ENCODE results near the gene METTL24.

Gene METTL24

DNA sequence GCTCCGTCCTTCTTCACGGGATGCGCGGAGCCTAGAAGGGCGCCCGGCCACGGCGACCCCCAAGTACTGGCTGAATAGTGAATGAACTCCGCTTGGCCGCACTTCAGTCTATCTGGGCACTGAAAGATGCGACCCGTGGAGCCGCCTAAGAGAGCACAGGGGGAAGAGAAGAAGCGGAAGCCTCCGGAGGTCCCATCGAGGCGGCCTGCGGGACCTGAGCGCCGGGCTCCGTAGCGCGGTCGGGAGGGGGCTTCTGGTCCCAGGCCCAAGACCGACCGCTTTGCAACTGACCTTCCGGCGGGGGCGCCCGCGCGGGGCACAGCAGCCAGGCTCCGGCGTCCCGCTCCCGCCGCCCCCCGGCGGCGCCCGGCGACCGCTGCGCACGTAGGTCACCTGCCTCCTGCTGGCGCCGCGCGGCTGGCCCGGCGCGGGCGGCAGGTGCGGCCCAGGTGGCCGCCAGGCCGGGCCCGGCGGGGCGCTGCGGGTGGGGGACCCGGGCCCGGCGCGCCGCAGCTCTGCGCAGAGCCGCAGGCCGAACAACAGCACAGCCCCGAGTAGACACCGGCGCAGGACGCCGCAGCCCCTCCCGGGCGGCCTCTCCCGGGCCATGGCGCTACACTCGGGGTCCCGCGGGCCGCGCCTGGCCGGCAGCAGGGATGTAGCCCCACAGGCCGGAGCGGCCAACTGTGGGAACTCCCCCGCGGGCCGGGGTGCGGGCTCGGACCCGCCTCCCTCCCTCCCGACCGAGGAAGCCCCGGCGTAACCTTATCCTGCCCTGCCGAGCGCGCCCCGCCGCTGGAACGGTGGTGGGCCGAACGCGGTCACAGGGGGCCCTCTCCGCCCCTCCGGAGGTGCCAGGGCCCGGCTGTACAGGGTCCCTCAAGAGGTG, at the start of gene METTL24:
TSS of gene METTL24 (minus strand) at position 686 of the 889 bp plus-strand sequence. CDS start at position 609, 77 bp downstream.
- peaks cover 8% of the 10 kb centered on the region for H3K4me1 ChIP-seq (ENCODE audit: control insufficient read depth, insufficient read depth, low read length)

DNA sequence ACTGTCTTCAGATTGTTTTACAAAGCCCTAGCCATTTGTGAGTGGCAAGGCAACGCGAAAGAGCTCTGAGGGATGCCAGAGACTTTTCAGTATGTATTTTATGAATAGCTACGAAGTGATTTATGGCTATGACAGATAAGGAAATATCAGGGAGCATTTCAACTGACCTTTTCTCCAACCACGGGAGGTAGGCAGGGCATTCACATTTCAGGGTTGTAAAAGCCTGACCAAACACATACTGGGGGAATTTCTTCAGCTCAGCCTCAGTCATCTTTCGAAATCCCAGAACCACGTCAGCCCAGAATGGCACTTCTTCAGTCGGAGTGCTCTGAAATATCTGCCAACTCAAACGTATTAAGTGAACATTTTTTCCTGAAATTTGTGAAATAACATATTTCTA, 46.5 kb upstream of the METTL24 start:
- H3K4me1 ChIP-seq (ENCODE audit: control insufficient read depth, insufficient read depth, low read length): peaks cover 9% of the 10 kb centered on the region
- no peak overlapping the region for H3K4me3 ChIP-seq (ENCODE audit: low read length)
- H3K27me3 ChIP-seq (replicated peaks; ENCODE audit: control insufficient read depth, insufficient read depth, low read length): no peaks in the 10 kb centered on the region
- H3K9me3 ChIP-seq (ENCODE audit: control insufficient read depth, low read length): no peaks in the 10 kb centered on the region
- H3K36me3 ChIP-seq (ENCODE audit: control insufficient read depth, insufficient read depth, low read length, severe bottlenecking): no peaks in the 10 kb centered on the region
- no peak overlapping the region for H3K9ac ChIP-seq (ENCODE audit: low read length)
- DNase-seq (ENCODE audit: low read depth): no peak

More for the DNA sequence above, at the start of gene METTL24:
- Histone ChIP-seq H3K36me3 (ENCODE audit: control insufficient read depth, insufficient read depth, low read length, severe bottlenecking) (no peaks in the 10 kb centered on the region), H3K27me3 (replicated peaks; ENCODE audit: control insufficient read depth, insufficient read depth, low read length) (peaks cover 49% of the 10 kb centered on the region), H3K4me3 (ENCODE audit: low read length) (peak within 1 kb of the TSS; percentile 76), H3K9ac (ENCODE audit: low read length) (peak within 1 kb of the TSS; percentile 28), H3K9me3 (ENCODE audit: control insufficient read depth, low read length) (peaks cover 12% of the 10 kb centered on the region)
- peak; percentile 32 for DNase-seq (ENCODE audit: low read depth)

- Histone ChIP-seq H3K4me1 (ENCODE audit: control insufficient read depth, insufficient read depth, low read length) (peaks cover 10% of the 10 kb centered on the region), H3K4me3 (ENCODE audit: low read length) (no peak overlapping the region), H3K9me3 (ENCODE audit: control insufficient read depth, low read length) (no peaks in the 10 kb centered on the region)
Observed at GRCh38 chr6:110401585-110402176, 43.5 kb upstream of the METTL24 start.

DNA sequence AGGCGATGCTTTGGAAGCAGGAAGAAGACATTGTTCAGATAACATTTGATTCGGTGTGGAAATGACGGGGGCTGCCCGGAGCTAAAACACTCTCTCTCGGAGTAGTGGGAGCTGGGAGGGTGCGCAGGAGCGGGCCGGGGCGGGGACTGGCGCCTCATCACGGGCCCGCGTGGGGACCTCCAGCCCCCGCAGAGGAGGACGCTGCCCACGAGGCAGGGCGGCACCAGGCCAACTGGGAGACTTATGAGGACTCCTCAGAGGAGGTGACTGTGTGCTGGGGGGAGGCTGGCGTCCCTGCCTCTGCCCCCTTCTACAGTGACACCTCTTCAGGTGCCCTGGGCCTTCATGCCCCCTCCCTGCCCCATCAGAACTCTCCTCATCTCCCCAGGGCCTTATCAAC, 42.1 kb upstream of the METTL24 start:
- Histone ChIP-seq H3K36me3 (ENCODE audit: control insufficient read depth, insufficient read depth, low read length, severe bottlenecking) (no peaks in the 10 kb centered on the region), H3K4me1 (ENCODE audit: control insufficient read depth, insufficient read depth, low read length) (peaks cover 23% of the 10 kb centered on the region), H3K9ac (ENCODE audit: low read length) (peak overlapping the region; percentile 64), H3K9me3 (ENCODE audit: control insufficient read depth, low read length) (no peaks in the 10 kb centered on the region), H3K4me3 (ENCODE audit: low read length) (peak overlapping the region; percentile 65), H3K27me3 (replicated peaks; ENCODE audit: control insufficient read depth, insufficient read depth, low read length) (no peaks in the 10 kb centered on the region)
- no peak for DNase-seq (ENCODE audit: low read depth)

More at GRCh38 chr6:110401585-110402176, 43.5 kb upstream of the METTL24 start:
- Histone ChIP-seq H3K9ac (ENCODE audit: low read length) (no peak overlapping the region), H3K36me3 (ENCODE audit: control insufficient read depth, insufficient read depth, low read length, severe bottlenecking) (no peaks in the 10 kb centered on the region), H3K27me3 (replicated peaks; ENCODE audit: control insufficient read depth, insufficient read depth, low read length) (no peaks in the 10 kb centered on the region)
- no peak for DNase-seq (ENCODE audit: low read depth)

DNA sequence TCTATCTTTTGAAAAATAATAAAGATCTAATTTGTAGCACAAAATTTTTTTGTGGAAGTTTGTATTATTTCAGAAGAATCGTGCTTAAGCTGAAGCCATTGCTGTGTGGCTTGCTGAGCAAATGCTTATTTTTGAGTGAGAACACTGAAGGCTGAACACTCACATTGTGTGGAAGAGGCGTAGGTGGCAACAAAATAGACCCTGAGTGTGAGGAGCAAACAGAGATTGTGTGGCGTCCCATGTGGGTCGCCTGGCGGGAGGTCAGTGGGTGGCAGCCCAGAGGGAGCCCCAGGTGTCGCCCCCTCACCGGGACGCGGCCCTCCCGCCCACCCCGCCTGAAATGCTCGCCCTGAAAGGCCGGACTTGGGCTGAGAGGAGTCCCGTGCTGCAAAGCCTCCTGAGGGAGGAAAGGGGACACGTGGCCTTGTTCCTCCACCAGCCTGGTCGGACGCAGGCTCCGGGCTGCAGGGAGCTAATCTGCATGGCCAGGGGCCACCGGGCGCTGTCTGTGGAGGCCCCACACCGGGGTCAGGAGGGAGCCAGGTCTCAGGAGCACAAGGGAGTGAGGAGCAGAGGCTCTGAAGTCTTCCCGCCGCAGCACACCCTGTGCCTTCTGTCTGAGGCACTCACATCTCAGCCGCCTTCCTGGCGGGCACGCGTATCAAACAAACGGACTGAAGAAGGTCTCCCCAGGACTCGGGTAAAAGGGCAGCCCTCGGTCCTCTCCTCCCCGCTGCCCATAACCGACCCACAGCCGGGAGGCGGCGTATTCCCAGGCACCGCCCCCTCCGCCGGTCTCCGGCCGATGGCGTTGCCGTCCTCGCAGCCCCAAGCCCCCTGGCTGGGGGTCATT, 41.3 kb upstream of the METTL24 start:
- peaks cover 29% of the 10 kb centered on the region for H3K4me1 ChIP-seq (ENCODE audit: control insufficient read depth, insufficient read depth, low read length)
- DNase-seq (ENCODE audit: low read depth): no peak
- H3K9ac ChIP-seq (ENCODE audit: low read length): peak overlapping the region; percentile 64
- H3K36me3 ChIP-seq (ENCODE audit: control insufficient read depth, insufficient read depth, low read length, severe bottlenecking): no peaks in the 10 kb centered on the region
- H3K27me3 ChIP-seq (replicated peaks; ENCODE audit: control insufficient read depth, insufficient read depth, low read length): no peaks in the 10 kb centered on the region
- H3K9me3 ChIP-seq (ENCODE audit: control insufficient read depth, low read length): no peaks in the 10 kb centered on the region
- peak overlapping the region; percentile 65 for H3K4me3 ChIP-seq (ENCODE audit: low read length)

GRCh38 chr6:110398778-110399177, 40.6 kb upstream of the METTL24 start:
- no peaks in the 10 kb centered on the region for H3K9me3 ChIP-seq (ENCODE audit: control insufficient read depth, low read length)
- peaks cover 28% of the 10 kb centered on the region for H3K4me1 ChIP-seq (ENCODE audit: control insufficient read depth, insufficient read depth, low read length)
- no peak overlapping the region for H3K9ac ChIP-seq (ENCODE audit: low read length)
- no peaks in the 10 kb centered on the region for H3K27me3 ChIP-seq (replicated peaks; ENCODE audit: control insufficient read depth, insufficient read depth, low read length)
- DNase-seq (ENCODE audit: low read depth): peak; percentile 28
- H3K4me3 ChIP-seq (ENCODE audit: low read length): no peak overlapping the region
- H3K36me3 ChIP-seq (ENCODE audit: control insufficient read depth, insufficient read depth, low read length, severe bottlenecking): no peaks in the 10 kb centered on the region

DNA sequence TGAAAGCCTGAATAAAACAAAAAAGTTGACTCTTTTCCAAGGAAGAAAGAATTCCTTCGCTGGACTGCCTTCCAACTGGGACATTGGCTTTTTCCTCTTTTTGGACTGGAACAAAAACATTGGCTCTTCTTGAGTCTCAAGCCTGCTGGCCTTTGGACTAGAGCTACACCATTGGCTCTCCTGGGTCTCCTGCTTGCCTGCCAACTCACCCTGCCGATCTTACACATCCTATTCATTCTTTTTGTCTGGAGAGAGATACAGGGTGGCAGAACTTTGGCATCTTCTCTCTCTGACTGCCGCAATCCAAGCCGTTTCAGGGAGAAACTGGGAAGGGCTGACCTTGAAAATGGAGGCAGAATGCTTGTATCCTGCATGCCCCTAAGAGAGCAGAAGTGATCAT, 37.1 kb upstream of the METTL24 start:
- H3K9me3 ChIP-seq (ENCODE audit: control insufficient read depth, low read length): no peaks in the 10 kb centered on the region
- H3K9ac ChIP-seq (ENCODE audit: low read length): peak overlapping the region; percentile 18
- no peaks in the 10 kb centered on the region for H3K36me3 ChIP-seq (ENCODE audit: control insufficient read depth, insufficient read depth, low read length, severe bottlenecking)
- peaks cover 31% of the 10 kb centered on the region for H3K4me1 ChIP-seq (ENCODE audit: control insufficient read depth, insufficient read depth, low read length)
- no peak overlapping the region for H3K4me3 ChIP-seq (ENCODE audit: low read length)
- DNase-seq (ENCODE audit: low read depth): no peak
- no peaks in the 10 kb centered on the region for H3K27me3 ChIP-seq (replicated peaks; ENCODE audit: control insufficient read depth, insufficient read depth, low read length)

DNA sequence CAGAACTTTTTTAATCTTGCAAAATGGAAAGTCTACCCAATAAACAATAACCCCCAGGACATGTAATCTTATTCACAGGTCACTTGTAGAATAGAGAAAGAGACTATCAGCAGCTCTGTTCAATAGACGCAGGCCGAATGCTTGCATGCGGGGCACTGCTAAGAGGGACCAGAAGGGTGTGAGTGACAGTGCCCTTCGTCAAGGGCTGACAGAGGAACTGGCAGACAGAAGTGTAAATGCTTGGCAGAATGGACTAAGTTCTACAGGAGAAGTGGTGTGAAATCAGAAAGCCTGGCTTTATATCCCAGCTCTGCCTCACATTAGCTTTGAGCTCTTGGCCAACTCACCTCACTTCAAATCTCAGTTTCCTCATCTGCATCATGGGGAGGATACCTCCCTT, 36.3 kb upstream of the METTL24 start:
- no peak for DNase-seq (ENCODE audit: low read depth)
- H3K4me1 ChIP-seq (ENCODE audit: control insufficient read depth, insufficient read depth, low read length): peaks cover 30% of the 10 kb centered on the region
- H3K36me3 ChIP-seq (ENCODE audit: control insufficient read depth, insufficient read depth, low read length, severe bottlenecking): no peaks in the 10 kb centered on the region
- peak overlapping the region; percentile 38 for H3K9ac ChIP-seq (ENCODE audit: low read length)
- H3K4me3 ChIP-seq (ENCODE audit: low read length): no peak overlapping the region
- no peaks in the 10 kb centered on the region for H3K27me3 ChIP-seq (replicated peaks; ENCODE audit: control insufficient read depth, insufficient read depth, low read length)
- no peaks in the 10 kb centered on the region for H3K9me3 ChIP-seq (ENCODE audit: control insufficient read depth, low read length)

GRCh38 chr6:110392727-110393126, 34.6 kb upstream of the METTL24 start:
- no peaks in the 10 kb centered on the region for H3K36me3 ChIP-seq (ENCODE audit: control insufficient read depth, insufficient read depth, low read length, severe bottlenecking)
- no peak overlapping the region for H3K4me3 ChIP-seq (ENCODE audit: low read length)
- DNase-seq (ENCODE audit: low read depth): no peak
- no peak overlapping the region for H3K9ac ChIP-seq (ENCODE audit: low read length)
- no peaks in the 10 kb centered on the region for H3K9me3 ChIP-seq (ENCODE audit: control insufficient read depth, low read length)
- H3K4me1 ChIP-seq (ENCODE audit: control insufficient read depth, insufficient read depth, low read length): peaks cover 30% of the 10 kb centered on the region
- no peaks in the 10 kb centered on the region for H3K27me3 ChIP-seq (replicated peaks; ENCODE audit: control insufficient read depth, insufficient read depth, low read length)

- peaks cover 19% of the 10 kb centered on the region for H3K4me1 ChIP-seq (ENCODE audit: control insufficient read depth, insufficient read depth, low read length)
- H3K36me3 ChIP-seq (ENCODE audit: control insufficient read depth, insufficient read depth, low read length, severe bottlenecking): no peaks in the 10 kb centered on the region
- H3K9me3 ChIP-seq (ENCODE audit: control insufficient read depth, low read length): no peaks in the 10 kb centered on the region
- no peaks in the 10 kb centered on the region for H3K27me3 ChIP-seq (replicated peaks; ENCODE audit: control insufficient read depth, insufficient read depth, low read length)
- no peak overlapping the region for H3K9ac ChIP-seq (ENCODE audit: low read length)
- DNase-seq (ENCODE audit: low read depth): no peak
- no peak overlapping the region for H3K4me3 ChIP-seq (ENCODE audit: low read length)
Observed at GRCh38 chr6:110390404-110390803, 32.3 kb upstream of the METTL24 start.

All from adipocyte (in vitro differentiated cells).